Thoracic aorta (tissue), 2 donors: Measurements from ENCODE around the gene C7orf25. TPM values are rescaled to one million over a fixed set of nuclear protein-coding genes. Genes with fewer than 3 reads are reported as not detected.
A peak's percentile ranks its signal among the peaks of the same experiment; 100 is the strongest.

Source experiments
- ATAC-seq: fragments of 150-250 bp; one replicate; pipeline ENCODE4 v1.8.0; 2017; ENCODE audit warnings: low read depth; ENCODE audit not compliant: insufficient number of reproducible peaks, low FRiP score
- DNase-seq: peaks from one replicate; pipeline ENCODE4 v3.0.0-alpha.2; 2020; ENCODE audit warnings: low spot score
- H3K27ac ChIP-seq, 2 donors: fragments of 200-600 bp; sonication (generic); 1 replicate in 1 of 2; 2 replicates in 1 of 2; pipeline ENCODE4 v1.5.1; 2016; ENCODE audit warnings: mild to moderate bottlenecking in 2 of 2, moderate library complexity in 2 of 2
- H3K27me3 ChIP-seq: fragments of 200-600 bp; sonication (generic); replicated peaks from 2 replicates; pipeline ENCODE4 v1.6.0; 2016; ENCODE audit warnings: mild to moderate bottlenecking; ENCODE audit not compliant: insufficient read depth
- H3K36me3 ChIP-seq: fragments of 200-600 bp; sonication (generic); one replicate; pipeline ENCODE4 v1.5.1; 2016
- H3K4me1 ChIP-seq, 2 donors: fragments of 200-600 bp; sonication (generic); 1 replicate in 1 of 2; 2 replicates in 1 of 2; pipeline versions ENCODE4 v1.5.1 to v1.6.0; 2016; ENCODE audit warnings: low read depth in 2 of 2, mild to moderate bottlenecking in 1 of 2; ENCODE audit not compliant: control insufficient read depth in 1 of 2
- H3K4me3 ChIP-seq: fragments of 200-600 bp; sonication (generic); 2 replicates; pipeline ENCODE4 v1.5.1; 2016; ENCODE audit warnings: mild to moderate bottlenecking
- H3K9me3 ChIP-seq: fragments of 200-600 bp; sonication (generic); 2 replicates; pipeline ENCODE4 v1.5.1; 2016
- CTCF ChIP-seq: fragments of 200-600 bp; sonication (generic); IDR thresholded peaks from one replicate; pipeline ENCODE4 v1.5.1; 2019; ENCODE audit warnings: antibody characterized with exemption
- total RNA-seq, 2 donors: library from RNA; depleted of rRNA; stranded (reverse); fragments of >200 nt; gene quantifications; one replicate each; pipeline versions ENCODE4 v1.1.0 to v1.2.3, GENCODE V29; 2016

C7orf25 gene
- total RNA-seq, 2 donors from 2014 or later = 17.1 to 18.1 TPM

GRCh38 chr7:42880392-42880791, 31.5 kb downstream of the C7orf25 start:
- H3K4me1 ChIP-seq = no peaks in the 10 kb centered on the region
- H3K27me3 ChIP-seq = no peaks in the 10 kb centered on the region
- no peak for TF ChIP-seq CTCF
- H3K9me3 ChIP-seq = no peaks in the 10 kb centered on the region
- no peak overlapping the region for H3K27ac ChIP-seq
- no peak overlapping the region for H3K4me3 ChIP-seq
- ATAC-seq (no peak), DNase-seq (no peak)
- no peaks in the 10 kb centered on the region for H3K36me3 ChIP-seq

DNA sequence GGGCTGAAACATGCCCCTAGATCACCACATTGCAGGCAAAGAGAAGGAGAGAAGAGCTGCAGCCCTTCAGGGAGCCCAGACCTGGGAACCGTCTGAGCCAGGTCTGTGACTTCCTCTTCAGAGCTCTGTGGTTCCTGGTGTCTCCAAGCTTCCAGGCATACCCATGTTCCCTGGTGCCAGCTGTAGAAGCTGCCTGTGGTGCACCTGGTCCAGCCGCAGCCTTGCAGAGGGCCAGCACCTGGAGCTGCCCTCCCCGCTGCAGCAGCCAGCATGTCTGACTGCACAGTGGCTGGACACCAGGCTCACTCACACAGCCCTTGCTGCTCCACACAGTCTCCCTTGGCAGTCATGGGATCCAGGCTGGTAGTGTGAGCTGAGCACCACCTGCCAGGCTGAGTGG, 33.6 kb downstream of the C7orf25 start:
- H3K36me3 ChIP-seq = no peaks in the 10 kb centered on the region
- no peak overlapping the region for H3K4me3 ChIP-seq
- ATAC-seq (no peak), DNase-seq (no peak)
- H3K27ac ChIP-seq = no peak overlapping the region
- H3K27me3 ChIP-seq = no peaks in the 10 kb centered on the region
- no peaks in the 10 kb centered on the region for H3K9me3 ChIP-seq
- TF ChIP-seq CTCF = no peak
- no peaks in the 10 kb centered on the region for H3K4me1 ChIP-seq

GRCh38 chr7:42877862-42878261, 34.0 kb downstream of the C7orf25 start:
- DNase-seq (no peak), ATAC-seq (no peak)
- Histone ChIP-seq H3K27me3 (no peaks in the 10 kb centered on the region), H3K36me3 (no peaks in the 10 kb centered on the region), H3K27ac (no peak overlapping the region), H3K9me3 (no peaks in the 10 kb centered on the region), H3K4me1 (no peaks in the 10 kb centered on the region), H3K4me3 (no peak overlapping the region)
- TF ChIP-seq CTCF = no peak

- Histone ChIP-seq H3K36me3 (no peaks in the 10 kb centered on the region), H3K27me3 (no peaks in the 10 kb centered on the region), H3K4me3 (no peak overlapping the region), H3K4me1 (no peaks in the 10 kb centered on the region), H3K9me3 (no peaks in the 10 kb centered on the region), H3K27ac (no peak overlapping the region)
- ATAC-seq (no peak), DNase-seq (no peak)
- peak; percentile 71 for TF ChIP-seq CTCF
Measured at GRCh38 chr7:42876182-42877068, 35.4 kb downstream of the C7orf25 start.

DNA sequence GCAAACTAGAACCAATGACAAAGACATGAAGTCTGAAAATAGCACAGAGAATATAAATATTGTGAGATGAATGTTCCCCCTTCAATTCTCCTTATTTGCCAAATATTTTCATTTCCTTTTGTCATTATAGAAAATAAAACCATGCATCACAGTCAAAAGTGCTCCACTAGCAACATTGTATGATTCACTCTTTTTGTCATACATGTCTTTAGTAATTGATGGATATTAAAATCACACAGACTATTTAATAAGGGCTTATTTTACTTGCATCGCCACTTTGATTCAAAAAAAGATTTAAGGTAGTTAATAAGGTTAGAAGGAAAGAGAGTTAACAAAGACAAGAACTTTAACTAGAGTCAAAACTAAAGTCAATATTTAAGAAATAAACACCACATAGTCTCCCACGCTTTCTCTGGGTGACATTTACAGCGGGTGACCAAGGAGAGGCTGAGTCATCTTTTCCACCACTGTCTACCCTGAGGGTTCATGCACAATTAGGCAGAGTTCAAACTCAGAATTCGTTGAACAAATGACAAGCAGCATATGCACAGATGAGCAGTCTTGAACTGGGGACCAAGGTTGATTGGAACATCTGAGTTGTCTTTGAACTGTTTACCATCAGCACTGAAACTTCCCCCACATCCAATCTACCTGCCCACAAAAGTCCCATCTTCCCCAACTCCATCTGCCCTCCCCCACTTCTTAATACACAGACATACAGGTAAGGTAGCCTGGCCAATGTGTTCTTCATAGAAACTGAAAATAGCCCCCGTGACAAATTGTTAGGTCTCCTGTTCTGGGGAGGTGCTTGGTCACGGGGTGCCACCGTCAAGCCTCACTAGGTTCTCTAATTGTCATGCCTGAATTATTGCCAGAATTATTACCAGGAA, 42.5 kb downstream of the C7orf25 start:
- ATAC-seq = no peak
- Histone ChIP-seq H3K4me3 (no peak overlapping the region), H3K4me1 (peaks cover 0 to 12% of the 10 kb centered on the region in 2 donors), H3K27me3 (no peaks in the 10 kb centered on the region), H3K27ac (no peak overlapping the region), H3K9me3 (peaks cover 5% of the 10 kb centered on the region), H3K36me3 (no peaks in the 10 kb centered on the region)
- TF ChIP-seq CTCF = no peak
- no peak for DNase-seq
